HL-60/S4 treated with retinoic acid at 250 ng/mL for 4 days and 3 days (cell line): ENCODE results near the gene PRKX.
"Not testable (repeated sequence)": the region's sequence is repeated elsewhere in the genome, so short reads cannot be mapped to it uniquely, and the experiment has no call there.

Experiments used
- in situ Hi-C: fragments of 300-500 bp; cut with MboI; formaldehyde crosslinking; loops from 2 replicates; pipeline ENCODE4 v1.7.0; 2022; ENCODE audit warnings: low sequenced_read_pairs

The PRKX gene

GRCh38 chrX:3712051-3712869 is 1.2 kb downstream of the PRKX start:
- in situ Hi-C loops, result no loop called here

DNA sequence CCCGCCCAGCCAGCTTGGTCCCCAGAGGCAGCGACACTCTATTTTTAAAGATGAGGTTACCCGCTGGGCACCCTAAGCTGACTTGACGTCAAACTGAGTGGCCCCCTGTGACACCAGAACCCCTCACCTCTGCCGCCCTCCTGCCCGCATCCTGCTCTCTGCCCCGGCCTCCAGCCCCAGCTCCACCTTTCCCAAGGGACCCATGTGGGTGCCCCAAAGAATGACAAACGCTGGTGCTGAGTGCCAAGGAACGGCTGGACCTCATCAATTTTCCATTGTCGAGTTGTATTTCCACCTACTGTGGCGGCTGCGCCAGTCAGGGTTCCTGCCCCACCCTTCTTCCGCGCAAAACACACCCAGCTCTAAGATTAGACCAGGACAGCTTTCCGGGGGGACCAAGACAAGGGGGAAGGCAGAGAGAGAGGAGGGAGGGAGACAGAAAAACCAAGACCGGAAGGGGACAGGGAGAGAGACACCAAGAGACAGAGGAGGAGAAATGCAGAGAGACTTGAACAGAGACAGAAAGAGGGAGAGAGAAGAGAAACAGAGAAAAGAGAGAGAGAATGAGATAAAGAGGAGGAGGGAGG is 2.0 kb downstream of the PRKX start:
- in situ Hi-C loops, result no loop called here

- in situ Hi-C loops, result not testable (repeated sequence)
Observed at GRCh38 chrX:3707673-3708274, 5.7 kb downstream of the PRKX start.

GRCh38 chrX:3706481-3706880 is 7.0 kb downstream of the PRKX start:
- in situ Hi-C loops, result no loop called here

GRCh38 chrX:3703251-3703650 is 10.2 kb downstream of the PRKX start:
- in situ Hi-C loops, result not testable (repeated sequence)

GRCh38 chrX:3702095-3702494 is 11.4 kb downstream of the PRKX start:
- in situ Hi-C loops, result not testable (repeated sequence)

DNA sequence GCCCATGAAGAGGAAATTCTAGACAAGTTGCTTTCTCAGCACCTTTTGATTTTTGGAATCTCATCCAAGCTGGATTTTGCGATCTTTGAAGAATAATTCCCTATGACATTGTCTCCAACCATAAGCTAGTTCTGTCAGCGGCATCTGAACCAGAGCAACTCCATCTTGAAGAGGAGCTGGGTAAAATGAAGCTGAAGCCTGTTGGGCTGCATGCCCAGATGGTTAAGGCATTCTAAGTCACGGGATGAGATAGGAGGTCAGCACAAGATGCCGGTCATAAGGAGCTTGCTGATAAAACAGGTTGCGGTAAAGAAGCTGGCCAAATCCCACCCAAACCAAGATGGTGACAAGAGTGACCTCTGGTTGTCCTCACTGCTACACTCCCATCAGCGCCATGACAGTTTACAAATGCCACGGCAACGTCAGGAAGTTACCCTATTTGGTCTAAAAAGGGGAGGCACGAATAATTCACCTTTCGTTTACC is 12.0 kb downstream of the PRKX start:
- in situ Hi-C loops, result not testable (repeated sequence)

DNA sequence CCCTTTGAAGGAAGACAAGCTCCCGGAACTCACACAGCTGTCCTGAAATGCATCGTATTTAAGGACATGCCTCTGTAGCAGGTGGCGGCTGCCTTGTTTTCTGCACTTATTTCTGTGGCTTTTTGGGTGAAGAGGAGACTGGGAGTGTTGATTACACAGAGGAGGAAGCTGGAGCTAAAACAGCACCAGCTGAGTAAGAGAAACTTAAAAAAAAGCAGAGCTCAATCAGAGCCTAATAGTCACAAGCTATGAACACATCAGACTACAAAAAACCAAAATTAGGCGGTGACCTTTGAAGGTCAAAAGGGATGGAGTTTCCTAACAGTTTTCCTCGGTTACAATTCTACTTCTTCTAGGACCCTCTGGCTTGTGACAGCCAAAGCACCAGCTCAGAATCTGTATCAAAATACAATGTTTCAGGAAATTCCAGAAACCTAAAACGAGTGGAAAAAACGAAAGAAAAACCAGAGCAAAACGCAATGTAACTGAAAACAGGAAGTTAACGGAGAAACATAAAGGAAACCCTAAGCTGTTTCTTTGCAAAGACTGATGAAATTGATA is 13.5 kb downstream of the PRKX start:
- in situ Hi-C loops, result no loop called here

DNA sequence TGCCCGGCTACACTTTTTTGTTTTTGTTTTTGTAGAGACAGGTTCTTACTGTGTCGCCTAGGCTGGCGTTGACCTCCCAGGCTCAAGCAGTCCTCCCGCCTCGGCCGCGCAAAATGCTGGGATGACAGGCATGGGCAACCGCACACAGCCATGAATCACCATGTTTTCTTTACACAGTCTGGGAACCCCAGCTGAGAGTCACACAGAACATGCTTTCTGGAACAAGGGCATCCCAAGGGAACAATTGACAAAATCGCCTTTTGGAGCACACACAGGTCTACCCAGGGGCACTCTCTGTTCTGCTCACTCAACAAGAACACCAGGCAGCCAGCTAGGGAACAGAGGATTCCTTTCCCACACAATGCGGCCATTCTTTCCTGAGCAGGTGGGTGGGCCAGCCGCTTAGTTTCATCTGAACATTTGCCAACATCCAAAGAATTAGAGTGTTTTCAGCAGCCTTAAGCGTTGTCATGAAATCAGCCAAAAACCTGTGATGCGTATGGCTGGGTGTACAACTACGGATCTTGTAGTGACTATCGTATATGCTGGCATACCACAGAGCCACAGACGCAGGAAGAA is 15.7 kb downstream of the PRKX start:
- in situ Hi-C loops, result no loop called here

- in situ Hi-C loops, result no loop called here
Observed at GRCh38 chrX:3697220-3697684, 16.2 kb downstream of the PRKX start.

DNA sequence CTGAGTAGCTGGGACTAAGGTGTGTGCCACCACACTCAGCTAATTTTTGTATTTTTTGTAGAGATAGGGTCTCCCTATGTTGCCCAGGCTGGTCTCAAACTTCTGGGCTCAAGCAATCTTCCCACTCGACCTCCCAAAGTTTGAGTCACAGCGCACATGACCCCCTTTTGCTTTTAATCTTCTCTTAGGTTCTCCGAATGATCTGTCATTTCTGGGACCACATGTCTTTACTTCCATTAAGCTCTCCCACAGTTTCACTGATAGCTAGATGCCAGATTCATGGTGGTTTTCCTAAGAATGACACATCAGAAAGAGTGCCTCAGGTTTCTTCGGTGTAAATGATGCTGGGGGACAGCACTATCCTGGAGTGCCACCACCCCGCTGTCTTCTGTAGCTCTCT is 17.9 kb downstream of the PRKX start:
- in situ Hi-C loops, result no loop called here

- in situ Hi-C loops, result no loop called here
Observed at GRCh38 chrX:3690140-3690539, 23.3 kb downstream of the PRKX start.

- in situ Hi-C loops, result not testable (repeated sequence)
Observed at GRCh38 chrX:3683236-3683635, 30.2 kb downstream of the PRKX start.

GRCh38 chrX:3680459-3680858 is 33.0 kb downstream of the PRKX start:
- in situ Hi-C loops, result no loop called here

- in situ Hi-C loops, result no loop called here
Observed at GRCh38 chrX:3679669-3680068, 33.8 kb downstream of the PRKX start.

DNA sequence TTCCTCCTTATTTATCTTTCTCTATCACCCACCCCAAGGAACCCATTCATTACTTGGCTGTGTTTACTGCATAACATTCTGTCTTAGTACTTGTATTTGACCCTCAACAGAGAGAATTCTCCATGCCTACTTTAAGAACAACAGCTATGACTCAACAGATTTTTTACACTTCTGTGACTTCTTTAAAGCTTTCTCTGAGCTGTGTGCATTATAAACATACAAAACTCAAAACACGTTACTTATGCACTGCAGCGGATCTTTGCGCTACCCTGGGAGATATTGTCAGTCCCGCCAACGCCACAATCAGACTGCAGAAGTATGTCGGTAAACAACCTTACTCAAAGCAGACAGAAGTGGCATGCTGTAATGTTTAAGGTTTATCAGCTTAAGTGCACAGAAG is 35.1 kb downstream of the PRKX start:
- in situ Hi-C loops, result no loop called here

DNA sequence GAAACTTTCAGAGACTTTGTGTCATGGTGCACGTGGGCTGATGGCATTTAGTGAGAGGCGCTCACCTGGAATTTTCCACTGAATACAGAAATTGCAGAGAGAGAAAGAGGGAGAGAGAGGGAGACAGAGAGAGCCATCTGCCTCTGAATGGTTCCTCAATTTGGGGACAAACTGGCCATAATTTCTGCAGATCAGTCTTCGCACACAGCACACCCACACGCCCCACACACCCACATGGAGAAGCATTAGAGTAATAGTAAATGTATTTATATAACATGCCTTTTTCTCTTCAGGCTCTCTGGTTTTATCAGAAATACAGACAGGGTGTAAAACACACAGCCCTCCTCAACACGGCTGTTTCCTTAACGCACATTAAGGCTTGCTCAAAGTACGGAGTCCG is 38.6 kb downstream of the PRKX start:
- in situ Hi-C loops, result no loop called here

- in situ Hi-C loops, result no loop called here
Observed at GRCh38 chrX:3669841-3670475, 43.5 kb downstream of the PRKX start.

- in situ Hi-C loops, result no loop called here
Observed at GRCh38 chrX:3666975-3667374, 46.5 kb downstream of the PRKX start.

- in situ Hi-C loops, result no loop called here
Observed at GRCh38 chrX:3664921-3665320, 48.5 kb downstream of the PRKX start.
